ENCODE data around the gene SLC25A6. TPM values are rescaled to one million over a fixed set of nuclear protein-coding genes. Genes with fewer than 3 reads are reported as not detected.
"Not testable (repeated sequence)": the region's sequence is repeated elsewhere in the genome, so short reads cannot be mapped to it uniquely, and the experiment has no call there.

The SLC25A6 gene
- polyA plus RNA-seq, 1 donor: 611 TPM

DNA sequence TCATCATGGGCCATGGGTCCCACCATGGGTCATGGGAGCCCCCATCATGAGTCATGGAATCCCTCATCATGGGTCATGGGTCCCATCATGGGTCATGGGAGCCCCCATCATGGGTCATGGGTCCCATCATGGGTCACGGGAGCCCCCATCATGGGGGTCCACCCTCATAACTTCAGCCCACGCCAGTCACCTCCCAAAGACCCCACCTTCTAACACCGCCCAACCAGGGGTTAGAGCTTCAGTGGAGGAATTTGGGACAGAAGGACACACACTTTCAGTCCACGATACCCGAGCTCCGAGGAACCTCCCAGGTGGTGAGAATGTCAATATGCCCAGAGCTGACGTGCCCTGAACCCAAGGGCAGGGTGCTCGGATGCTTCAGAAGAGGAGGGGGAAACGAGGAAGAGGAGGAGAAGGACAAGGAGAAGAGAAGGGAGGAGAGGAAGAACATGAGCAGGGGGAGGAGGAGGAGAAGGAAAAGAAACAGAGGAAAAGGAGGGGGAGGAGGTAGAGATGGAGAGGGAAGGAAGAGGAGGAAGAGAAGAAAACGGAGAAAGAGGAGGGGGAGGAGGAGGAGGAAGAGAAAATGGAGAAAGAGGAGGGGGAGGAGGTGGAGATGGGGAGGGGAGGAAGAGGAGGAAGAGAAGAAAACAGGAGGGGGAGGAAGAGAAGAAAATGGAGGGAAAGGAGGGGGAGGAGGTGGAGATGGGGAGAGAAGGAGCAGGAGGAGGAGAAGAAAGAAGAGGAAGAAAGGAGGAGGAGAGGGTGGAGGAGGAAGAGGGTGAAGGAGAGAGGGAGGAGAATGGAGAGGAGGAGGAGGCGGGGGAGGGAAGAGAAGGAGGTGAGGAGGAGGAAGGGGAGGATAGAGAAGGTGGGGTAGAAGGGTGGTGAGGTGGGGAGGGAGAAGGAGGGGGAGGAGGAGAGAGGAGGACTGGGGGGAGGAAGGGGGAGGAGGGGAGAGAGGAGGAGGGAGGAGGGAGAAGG is 37.6 kb downstream of the SLC25A6 start:
- Histone ChIP-seq H3K4me1 (ENCODE audit: control insufficient read depth, insufficient read depth, low read length) (no peaks in the 10 kb centered on the region), H3K36me3 (ENCODE audit: control insufficient read depth, insufficient read depth, low read length) (peaks cover 5% of the 10 kb centered on the region), H3K27me3 (ENCODE audit: control insufficient read depth, insufficient read depth, low read length) (no peaks in the 10 kb centered on the region), H3K27ac (ENCODE audit: low read length) (no peak overlapping the region), H3K4me3 (ENCODE audit: low read length) (no peak overlapping the region), H3K9me3 (ENCODE audit: control insufficient read depth, low read depth, low read length) (peaks cover 6% of the 10 kb centered on the region)
- DNase-seq: no peak
- 88% methylated on average over 4 of the region's 11 CpGs for WGBS (ENCODE audit: insufficient coverage, low lambda C conversion rate)

DNA sequence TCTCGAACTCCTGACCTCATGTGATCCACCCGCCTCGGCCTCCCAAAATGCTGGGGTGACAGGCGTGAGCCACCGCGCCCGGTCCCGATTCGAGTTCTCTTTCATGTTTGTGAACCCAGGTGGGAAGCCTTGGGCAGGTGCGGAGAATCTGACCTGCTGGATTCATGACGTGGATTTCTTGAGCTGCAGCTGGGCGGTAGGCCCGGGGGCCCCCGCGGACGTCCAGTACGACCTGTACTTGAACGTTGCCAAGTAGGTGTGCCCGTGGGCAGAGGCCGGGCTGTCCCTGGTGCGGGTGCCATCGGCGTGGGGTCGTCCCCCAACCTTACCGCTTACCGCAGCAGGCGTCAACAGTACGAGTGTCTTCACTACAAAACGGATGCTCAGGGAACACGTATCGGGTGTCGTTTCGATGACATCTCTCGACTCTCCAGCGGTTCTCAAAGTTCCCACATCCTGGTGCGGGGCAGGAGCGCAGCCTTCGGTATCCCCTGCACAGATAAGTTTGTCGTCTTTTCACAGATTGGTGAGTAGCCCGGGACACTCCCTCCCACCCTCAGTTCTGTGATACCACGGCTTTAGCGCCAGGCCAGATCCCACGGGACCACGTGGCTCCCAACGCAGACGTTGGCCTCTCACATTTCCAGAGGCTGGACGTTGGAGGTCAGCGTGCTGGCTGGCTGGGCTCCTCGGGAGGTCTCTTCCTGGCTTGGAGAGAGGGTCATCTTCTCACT is 39.8 kb downstream of the SLC25A6 start:
- no peaks in the 10 kb centered on the region for H3K36me3 ChIP-seq (ENCODE audit: control insufficient read depth, insufficient read depth, low read length)
- no peak for DNase-seq
- no peak overlapping the region for H3K27ac ChIP-seq (ENCODE audit: low read length)
- no peak overlapping the region for H3K4me3 ChIP-seq (ENCODE audit: low read length)
- WGBS (ENCODE audit: insufficient coverage, low lambda C conversion rate): 100% methylated on average over 1 of the region's 49 CpGs
- no peaks in the 10 kb centered on the region for H3K4me1 ChIP-seq (ENCODE audit: control insufficient read depth, insufficient read depth, low read length)
- H3K9me3 ChIP-seq (ENCODE audit: control insufficient read depth, low read depth, low read length): peaks cover 6% of the 10 kb centered on the region
- no peaks in the 10 kb centered on the region for H3K27me3 ChIP-seq (ENCODE audit: control insufficient read depth, insufficient read depth, low read length)

DNA sequence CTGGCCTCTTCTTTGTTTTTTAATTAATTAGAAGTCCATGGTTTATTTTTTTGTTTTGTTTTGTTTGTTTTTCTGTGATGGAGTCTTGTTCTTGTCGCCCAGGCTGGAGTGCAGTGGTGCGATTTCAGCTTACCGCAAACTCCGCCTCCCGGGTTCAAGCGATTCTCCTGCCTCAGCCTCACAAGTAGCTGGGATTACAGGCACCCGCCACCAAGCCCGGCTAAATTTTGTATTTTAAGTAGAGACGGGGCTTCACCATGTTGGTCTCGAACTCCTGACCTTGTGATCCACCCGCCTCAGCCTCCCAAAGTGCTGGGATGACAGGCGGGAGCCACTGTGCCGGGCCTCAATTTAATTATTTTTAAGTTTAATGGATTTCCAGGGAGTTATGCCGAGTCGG is 42.3 kb downstream of the SLC25A6 start:
- not testable (repeated sequence) for H3K9me3 ChIP-seq (ENCODE audit: control insufficient read depth, low read depth, low read length); H3K4me3 ChIP-seq (ENCODE audit: low read length); H3K4me1 ChIP-seq (ENCODE audit: control insufficient read depth, insufficient read depth, low read length); H3K27me3 ChIP-seq (ENCODE audit: control insufficient read depth, insufficient read depth, low read length); DNase-seq; H3K36me3 ChIP-seq (ENCODE audit: control insufficient read depth, insufficient read depth, low read length); H3K27ac ChIP-seq (ENCODE audit: low read length)
- WGBS (ENCODE audit: insufficient coverage, low lambda C conversion rate): no CpG with 5 or more reads among the region's 15 CpGs

DNA sequence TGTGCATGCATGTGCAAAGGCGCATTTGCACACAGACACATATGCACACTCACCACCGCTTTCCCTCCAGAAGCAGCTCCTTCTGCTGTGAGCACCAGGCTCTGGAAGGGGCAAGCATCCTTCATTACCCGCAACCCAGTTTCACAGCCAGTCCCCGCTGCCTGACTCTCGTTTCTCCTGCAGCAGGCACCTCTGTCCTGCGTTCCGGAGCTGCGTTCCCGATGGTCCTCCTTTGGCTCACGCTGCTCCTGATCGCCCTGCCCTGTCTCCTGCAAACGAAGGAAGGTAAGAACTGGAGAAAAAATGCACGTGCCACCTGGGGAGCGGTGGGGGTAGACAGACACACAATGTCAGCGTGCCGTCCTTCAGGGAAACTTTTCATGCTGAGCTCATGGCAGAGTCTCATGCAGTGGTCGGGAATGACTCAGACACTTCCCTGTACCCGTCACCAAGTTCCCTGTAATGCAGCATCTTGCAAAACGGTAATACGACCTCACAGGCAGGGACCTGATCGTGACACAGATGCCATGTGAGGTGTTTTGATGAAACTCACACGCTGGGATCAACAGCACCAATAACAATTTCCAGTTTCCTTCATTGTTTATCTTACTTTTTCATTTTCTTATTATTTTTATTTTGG is 50.2 kb downstream of the SLC25A6 start:
- no peak for DNase-seq
- no CpG with 5 or more reads among the region's 22 CpGs for WGBS (ENCODE audit: insufficient coverage, low lambda C conversion rate)
- Histone ChIP-seq H3K27ac (ENCODE audit: low read length) (no peak overlapping the region), H3K36me3 (ENCODE audit: control insufficient read depth, insufficient read depth, low read length) (no peaks in the 10 kb centered on the region), H3K4me3 (ENCODE audit: low read length) (no peak overlapping the region), H3K27me3 (ENCODE audit: control insufficient read depth, insufficient read depth, low read length) (no peaks in the 10 kb centered on the region), H3K9me3 (ENCODE audit: control insufficient read depth, low read depth, low read length) (no peaks in the 10 kb centered on the region), H3K4me1 (ENCODE audit: control insufficient read depth, insufficient read depth, low read length) (peaks cover 3% of the 10 kb centered on the region)

DNA sequence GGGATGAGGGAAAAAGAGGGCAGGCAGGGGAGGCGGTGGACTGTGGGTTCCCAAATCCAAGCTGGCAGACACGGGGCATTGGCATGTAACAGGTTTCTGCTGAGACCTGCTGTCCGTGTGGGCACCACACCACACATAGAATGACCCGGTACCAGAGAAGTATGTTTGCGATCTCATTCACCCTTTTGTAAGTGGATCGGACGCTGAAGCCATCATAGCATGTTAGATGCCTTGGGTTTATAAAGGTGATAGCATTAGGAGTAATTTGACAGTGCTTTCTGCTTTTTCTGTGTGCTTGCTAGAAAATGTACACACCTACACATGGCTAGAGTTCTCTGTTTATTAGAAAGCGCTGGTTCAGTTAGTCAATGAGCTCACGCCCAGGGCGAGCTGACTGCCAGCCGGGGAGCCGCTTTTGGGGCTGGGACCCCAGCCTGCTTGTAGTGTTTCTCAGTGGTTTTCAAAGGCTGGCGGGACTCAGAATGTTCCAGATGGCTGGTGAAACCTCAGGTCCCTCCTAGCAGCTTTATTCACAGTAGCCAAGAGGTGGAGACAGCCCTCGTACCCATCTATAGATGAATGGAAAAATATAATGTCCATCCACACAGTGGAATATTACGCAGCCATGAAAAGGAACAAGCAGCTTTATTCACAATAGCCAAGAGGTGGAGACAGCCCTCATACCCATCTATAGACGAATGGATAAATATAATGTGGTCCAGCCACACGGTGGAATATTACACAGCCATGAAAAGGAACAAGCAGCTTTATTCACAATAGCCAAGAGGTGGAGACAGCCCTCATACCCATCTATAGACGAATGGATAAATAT is 54.7 kb downstream of the SLC25A6 start:
- Histone ChIP-seq H3K27me3 (ENCODE audit: control insufficient read depth, insufficient read depth, low read length) (no peaks in the 10 kb centered on the region), H3K4me1 (ENCODE audit: control insufficient read depth, insufficient read depth, low read length) (peaks cover 4% of the 10 kb centered on the region), H3K4me3 (ENCODE audit: low read length) (peak overlapping the region; percentile 41), H3K36me3 (ENCODE audit: control insufficient read depth, insufficient read depth, low read length) (no peaks in the 10 kb centered on the region), H3K9me3 (ENCODE audit: control insufficient read depth, low read depth, low read length) (no peaks in the 10 kb centered on the region), H3K27ac (ENCODE audit: low read length) (peak overlapping the region; percentile 51)
- no peak for DNase-seq
- no CpG with 5 or more reads among the region's 18 CpGs for WGBS (ENCODE audit: insufficient coverage, low lambda C conversion rate)

- WGBS (ENCODE audit: insufficient coverage, low lambda C conversion rate): no CpG with 5 or more reads among the region's 14 CpGs
- peaks cover 4% of the 10 kb centered on the region for H3K4me1 ChIP-seq (ENCODE audit: control insufficient read depth, insufficient read depth, low read length)
- DNase-seq: peak in 1 of 2 donors; percentile 66
- H3K36me3 ChIP-seq (ENCODE audit: control insufficient read depth, insufficient read depth, low read length): no peaks in the 10 kb centered on the region
- H3K9me3 ChIP-seq (ENCODE audit: control insufficient read depth, low read depth, low read length): no peaks in the 10 kb centered on the region
- H3K27me3 ChIP-seq (ENCODE audit: control insufficient read depth, insufficient read depth, low read length): no peaks in the 10 kb centered on the region
- peak within 1 kb of the TSS; percentile 51 for H3K27ac ChIP-seq (ENCODE audit: low read length)
- H3K4me3 ChIP-seq (ENCODE audit: low read length): peak within 1 kb of the TSS; percentile 41
These were observed 55.5 kb downstream of the SLC25A6 start, which contains the start of gene IL3RA for GRCh38 chrX:1336331-1336943. Gene IL3RA (plus strand): TSS chrX:1336785. CDS start chrX:1341766, 4,981 bp downstream.

Other genes starting within 250 kb of the SLC25A6 start
- gene CRLF2, start 179.5 kb downstream of the SLC25A6 start, polyA plus RNA-seq: not detected
- gene CSF2RA, start 123.3 kb downstream of the SLC25A6 start, polyA plus RNA-seq: 4.1 TPM
- 5.4 TPM for gene IL3RA, start 55.3 kb downstream of the SLC25A6 start, polyA plus RNA-seq
- gene ASMTL, start 60.8 kb upstream of the SLC25A6 start, polyA plus RNA-seq: 25.9 TPM
- 1.6 TPM for gene P2RY8, start 145.1 kb upstream of the SLC25A6 start, polyA plus RNA-seq
- gene AKAP17A, start 199.5 kb upstream of the SLC25A6 start, polyA plus RNA-seq: 65.9 TPM
- not detected for gene ASMT, start 222.9 kb upstream of the SLC25A6 start, polyA plus RNA-seq